HG03575 (cell line): ENCODE measurements around the gene FGGY.

ENCODE experiments used
- ATAC-seq: cut with Tn5 transposase; IDR thresholded peaks from one replicate; pipeline ENCODE4 v1.9.1; 2021; ENCODE audit not compliant: unreplicated experiment, insufficient number of reproducible peaks, low FRiP score; ENCODE audit errors: extremely low read depth

The FGGY gene

GRCh38 chr1:59399642-59400041, 102.7 kb downstream of the FGGY start:
- no peak for ATAC-seq

GRCh38 chr1:59401581-59401980, 104.7 kb downstream of the FGGY start:
- ATAC-seq: no peak

DNA sequence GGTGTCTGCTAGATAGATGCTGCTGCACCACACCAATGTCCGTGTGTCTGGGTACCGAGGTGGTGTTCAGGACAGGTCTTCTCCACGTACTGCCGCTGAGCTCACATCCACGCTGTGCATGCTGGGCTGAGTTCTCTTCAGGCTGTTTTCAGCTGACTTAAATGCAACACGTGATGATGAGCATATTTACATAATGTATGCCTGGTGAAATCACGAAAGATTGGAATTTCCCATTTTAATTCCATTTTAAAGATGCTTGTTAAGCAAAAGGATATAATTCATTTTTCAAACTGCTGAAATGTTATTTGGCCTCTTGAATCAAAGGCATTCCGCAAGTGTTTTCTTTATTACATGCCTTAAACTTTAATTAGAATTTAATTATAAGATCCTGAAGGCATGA, 107.9 kb downstream of the FGGY start:
- ATAC-seq: no peak

DNA sequence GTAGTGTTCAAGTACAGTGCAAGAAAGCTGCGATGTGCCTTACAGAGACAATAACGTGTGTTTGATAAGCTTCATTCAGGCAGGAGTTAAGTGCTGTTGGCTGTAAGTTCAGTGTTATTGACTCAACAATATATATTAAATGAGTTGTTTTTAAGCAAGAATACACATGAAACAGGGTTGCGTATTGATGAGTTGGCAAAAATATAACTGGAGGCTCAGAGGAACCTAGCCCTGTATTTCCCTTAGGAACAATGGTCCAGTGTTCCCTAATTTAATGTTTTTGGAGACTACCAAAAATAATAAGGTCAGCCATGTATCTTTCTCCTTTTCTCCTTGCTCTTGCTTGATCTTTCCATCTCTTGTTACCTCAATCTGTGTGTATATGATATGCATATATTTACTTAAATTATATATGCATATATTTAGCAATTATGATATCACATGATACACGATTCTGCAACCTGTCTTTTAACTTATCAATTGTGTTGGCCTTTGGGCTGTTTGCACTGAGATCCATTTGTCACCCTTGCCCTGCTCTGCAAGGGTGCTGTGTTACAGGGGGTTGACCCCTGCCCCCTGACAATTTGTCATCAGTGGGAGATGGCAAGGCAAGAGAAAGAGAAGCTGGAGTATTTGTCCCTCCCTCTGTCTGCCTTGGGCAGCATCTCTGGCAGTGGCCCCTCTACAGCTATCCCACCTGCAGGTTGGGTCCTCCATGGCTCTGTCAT, 109.7 kb downstream of the FGGY start:
- no peak for ATAC-seq

DNA sequence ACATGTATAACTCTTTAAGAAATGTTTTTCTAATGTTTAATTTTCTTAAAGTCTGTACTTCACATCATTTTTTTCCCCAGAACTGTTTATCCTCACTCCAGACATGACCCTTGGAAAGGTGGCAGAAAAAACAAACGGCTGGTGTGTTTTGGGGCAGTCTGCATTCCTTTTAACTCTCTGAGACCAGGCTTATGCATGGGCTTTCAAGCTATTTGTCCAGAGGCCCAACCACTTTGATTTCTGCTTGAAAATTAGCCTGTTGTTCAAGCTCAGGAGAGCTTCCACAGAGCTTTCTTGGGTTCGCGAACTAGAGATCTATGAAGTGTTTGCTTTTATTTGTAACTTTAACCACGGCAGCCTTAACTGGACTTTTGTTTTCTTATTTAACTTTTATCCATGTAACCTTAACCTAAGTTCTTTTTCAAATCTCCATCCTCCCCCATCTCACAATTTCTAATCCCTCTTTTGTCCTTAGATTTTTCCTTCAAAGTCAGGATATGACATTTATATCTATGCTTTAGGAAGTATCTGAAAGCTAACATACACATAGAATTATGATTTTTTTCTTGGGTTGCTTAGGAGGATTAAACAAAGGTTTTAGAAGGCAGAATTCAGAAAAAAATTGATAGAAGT, 111.8 kb downstream of the FGGY start:
- no peak for ATAC-seq

- no peak for ATAC-seq
These were observed 112.7 kb downstream of the FGGY start for GRCh38 chr1:59409549-59409948.

GRCh38 chr1:59409986-59410385, 113.1 kb downstream of the FGGY start:
- no peak for ATAC-seq

DNA sequence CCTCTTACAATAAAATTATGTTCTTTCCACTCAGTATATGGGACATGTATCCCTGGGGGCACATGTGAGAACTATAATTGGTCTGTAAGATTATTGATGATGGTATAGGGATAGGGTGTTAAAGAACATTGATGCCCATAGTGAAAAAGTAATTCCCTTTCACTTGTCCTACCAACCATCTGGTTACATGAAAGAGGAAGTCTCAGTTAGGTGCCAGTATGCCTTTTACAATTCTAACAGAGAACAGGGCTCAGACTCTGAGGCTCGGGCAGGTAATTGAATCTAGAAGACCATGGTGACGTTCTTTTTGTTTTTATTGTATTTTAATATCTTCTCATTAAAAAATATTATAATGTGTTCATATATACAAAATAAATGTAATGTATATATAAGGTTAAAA, 113.6 kb downstream of the FGGY start:
- no peak for ATAC-seq

DNA sequence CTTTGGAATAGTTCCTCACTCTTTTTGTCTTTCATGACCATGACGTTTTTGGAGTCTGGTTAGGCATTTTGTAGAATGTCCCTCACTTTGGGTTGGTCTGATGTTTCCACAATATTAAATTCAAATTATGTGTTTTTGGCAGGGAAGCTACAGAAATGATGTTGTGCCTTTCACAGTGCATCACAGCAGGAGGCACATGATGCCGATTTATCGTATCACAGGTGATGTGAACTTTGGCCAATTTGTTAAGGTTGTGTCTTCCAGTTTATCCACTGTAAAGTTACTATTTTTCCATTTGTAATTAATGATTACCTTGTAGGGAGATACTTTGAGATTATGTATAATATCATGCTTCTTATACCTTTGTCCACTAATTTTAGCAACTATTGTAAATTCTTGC, 114.3 kb downstream of the FGGY start:
- no peak for ATAC-seq

- ATAC-seq: no peak
These were observed 115.9 kb downstream of the FGGY start for GRCh38 chr1:59412718-59413326.

GRCh38 chr1:59413327-59413720, 116.4 kb downstream of the FGGY start:
- no peak for ATAC-seq

GRCh38 chr1:59414406-59415133, 117.7 kb downstream of the FGGY start:
- no peak for ATAC-seq

DNA sequence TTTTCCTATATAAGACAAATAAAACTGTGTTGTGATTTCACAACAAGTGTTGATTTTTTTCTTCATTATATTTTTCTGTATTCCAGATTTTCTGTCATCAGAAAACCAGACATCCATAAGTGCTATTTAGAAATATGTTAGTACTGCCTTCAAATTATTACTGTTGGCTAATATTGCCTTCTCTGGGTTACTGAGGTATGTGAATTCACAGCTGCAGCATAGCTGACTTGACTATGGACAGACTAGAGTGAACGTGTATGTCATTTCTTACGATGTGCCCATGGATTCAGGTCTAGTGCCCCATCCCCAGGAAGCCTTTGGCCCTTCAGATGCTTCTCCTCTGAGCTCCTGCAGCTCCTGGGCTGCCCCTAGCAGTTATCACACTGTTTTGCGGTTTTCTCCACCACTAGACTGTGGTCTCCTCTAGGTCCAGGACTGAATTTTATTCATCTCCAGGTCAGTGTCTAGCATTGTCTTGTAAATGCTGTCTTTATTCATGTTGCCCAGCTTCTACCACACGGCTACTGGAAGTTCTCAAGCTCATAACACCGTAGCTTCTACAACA, 118.5 kb downstream of the FGGY start:
- no peak for ATAC-seq

- no peak for ATAC-seq
These were observed 119.0 kb downstream of the FGGY start for GRCh38 chr1:59415881-59416280.

DNA sequence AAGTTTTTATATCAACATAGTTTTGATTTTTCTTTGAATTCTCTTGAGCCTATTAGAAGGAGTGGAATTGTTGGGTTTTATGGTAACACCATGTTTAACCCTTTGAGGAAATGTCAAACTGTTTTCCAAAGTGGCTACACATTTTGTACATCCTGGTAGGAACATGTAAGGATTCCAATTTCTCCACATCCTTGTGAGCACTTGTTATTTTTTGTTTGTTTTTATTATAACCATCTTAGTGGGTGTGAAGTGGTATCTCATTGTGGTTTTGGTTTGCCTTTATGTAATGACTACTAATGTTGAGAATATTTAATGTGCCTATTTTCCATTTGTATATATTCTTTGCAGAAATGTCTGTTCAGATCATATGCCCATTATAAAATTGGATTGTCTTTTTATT, 120.5 kb downstream of the FGGY start:
- no peak for ATAC-seq

DNA sequence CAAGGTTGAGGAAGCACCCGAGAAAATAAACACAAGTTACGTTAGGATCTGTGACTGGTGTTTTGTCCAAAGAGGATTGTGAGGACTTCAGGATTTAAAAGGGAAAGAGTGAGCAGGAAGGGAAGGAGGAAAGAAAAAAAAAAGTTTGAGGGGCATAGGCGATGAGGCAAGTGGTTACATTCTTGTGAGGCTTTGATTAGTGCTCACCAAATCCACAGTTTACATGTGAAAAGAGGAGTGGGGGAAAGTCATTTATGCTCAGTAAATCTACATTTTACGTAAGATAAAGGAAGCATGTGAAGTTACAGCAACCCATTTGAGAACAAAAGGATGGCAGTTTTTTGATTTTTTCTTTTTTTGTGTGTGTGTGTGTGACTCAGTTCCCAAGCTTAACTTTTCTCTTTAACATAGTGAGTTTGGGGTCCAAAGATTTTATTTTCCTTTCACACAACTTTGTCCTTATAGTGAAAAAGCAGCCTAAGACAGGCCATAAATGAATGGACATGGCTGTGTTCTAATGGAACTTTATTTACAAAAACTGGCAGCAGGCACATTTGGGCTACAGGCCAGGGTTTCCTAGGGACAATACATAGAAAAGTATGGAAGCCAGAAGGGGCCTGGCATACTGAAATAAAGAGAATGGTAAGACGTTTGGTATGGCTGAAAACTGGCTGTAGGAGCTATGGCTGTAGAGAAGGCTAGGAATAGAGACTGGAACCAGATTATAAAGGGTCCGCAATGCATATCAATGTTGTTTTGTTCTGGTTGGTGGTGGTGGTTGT, 121.7 kb downstream of the FGGY start:
- no peak for ATAC-seq

- no peak for ATAC-seq
These were observed 122.7 kb downstream of the FGGY start for GRCh38 chr1:59419361-59420140.

DNA sequence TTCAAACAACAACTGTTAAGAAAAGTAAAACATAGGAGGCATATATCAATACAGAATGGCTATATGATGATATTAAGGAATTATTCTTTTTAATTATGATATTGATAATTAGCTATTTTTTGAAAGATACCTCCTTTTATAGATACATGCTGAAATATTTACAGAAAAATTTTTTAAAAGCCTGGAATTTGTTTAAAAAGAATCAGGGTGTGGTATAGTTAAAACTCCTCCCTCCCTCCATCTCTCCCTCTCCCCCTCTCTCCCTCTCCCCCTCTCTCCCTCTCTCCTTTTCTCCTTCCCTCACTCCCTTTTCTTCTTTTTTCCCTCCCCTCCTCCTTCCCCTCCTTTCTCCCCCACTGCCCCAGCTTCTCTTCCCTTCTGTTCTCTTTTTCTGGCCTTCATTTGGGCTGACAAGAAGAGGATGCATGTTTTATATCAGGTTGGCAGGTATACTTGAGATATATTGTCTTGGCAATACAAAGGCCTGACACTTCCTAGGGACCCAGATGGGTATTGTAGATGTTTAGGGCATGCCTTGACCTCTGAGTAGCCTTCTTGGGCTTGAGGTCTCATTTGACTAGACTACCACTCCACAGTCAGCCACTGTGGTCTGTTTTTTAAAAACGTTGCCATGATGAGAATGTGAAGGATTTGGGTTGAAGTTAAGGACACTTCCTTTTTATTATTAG, 124.5 kb downstream of the FGGY start:
- ATAC-seq: no peak
